Thyroid gland (tissue), 4 donors: Measurements from ENCODE around the gene PNMA8C. TPM values are rescaled to one million over a fixed set of nuclear protein-coding genes. Genes with fewer than 3 reads are reported as not detected.
A peak's percentile ranks its signal among the peaks of the same experiment; 100 is the strongest.
"Not testable (repeated sequence)": the region's sequence is repeated elsewhere in the genome, so short reads cannot be mapped to it uniquely, and the experiment has no call there.

Source experiments
- DNase-seq, 2 donors: peaks; one replicate each; pipeline ENCODE4 v3.0.0-alpha.2; 2019
- H3K27ac ChIP-seq, 3 donors: fragments of 200-600 bp; sonication (generic); 1 replicate in 2 of 3; 2 replicates in 1 of 3; pipeline ENCODE4 v1.5.1; 2016 to 2019; ENCODE audit warnings: mild to moderate bottlenecking in 1 of 3, moderate library complexity in 1 of 3
- H3K27me3 ChIP-seq: fragments of 200-600 bp; sonication (generic); one replicate; pipeline ENCODE4 v1.5.1; 2019
- H3K36me3 ChIP-seq, 2 donors: fragments of 200-600 bp; sonication (generic); one replicate each; pipeline ENCODE4 v1.5.1; 2016 to 2019
- H3K4me1 ChIP-seq, 2 donors: fragments of 200-600 bp; sonication (generic); one replicate each; pipeline ENCODE4 v1.5.1; 2017 to 2019
- H3K4me3 ChIP-seq, 3 donors: fragments of 200-600 bp; sonication (generic); replicated peaks in 1 of 3; 1 replicate in 2 of 3; 2 replicates in 1 of 3; pipeline ENCODE4 v1.5.1; 2016; ENCODE audit warnings: mild to moderate bottlenecking in 1 of 3
- H3K9me3 ChIP-seq: fragments of 200-600 bp; sonication (generic); one replicate; pipeline ENCODE4 v1.5.1; 2017
- POLR2A ChIP-seq, 2 donors: fragments of 450-650 bp; IDR thresholded peaks; one replicate each; pipeline ENCODE4 v1.6.1; 2017; ENCODE audit warnings: antibody characterized with exemption in 2 of 2, mild to moderate bottlenecking in 2 of 2, moderate library complexity in 1 of 2
- WGBS, 2 donors: methylation state at CpG; one replicate each; pipeline ENCODE4 v1.1.5; 2017; 5-methylcytosine and 5-hydroxymethylcytosine counted together
- intact Hi-C: fragments of 100-400 bp; cut with DNase I; formaldehyde crosslinking; loops from one replicate; pipeline ENCODE4 v1.15.1; 2023
- total RNA-seq, 4 donors: library from RNA; depleted of rRNA; stranded (reverse); fragments of >200 nt; gene quantifications; one replicate each; pipeline ENCODE4 v1.2.3, GENCODE V29; 2016
- TF ChIP-seq, protein P1 (sequence below), 6 experiments: fragments of 200-600 bp in 3 of 6; fragments of 450-650 bp in 3 of 6; sonication (generic) in 3 of 6; IDR thresholded peaks; one replicate each; pipeline ENCODE4 v1.5.1; 2016 to 2019; ENCODE audit warnings: antibody characterized with exemption in 6 of 6, mild to moderate bottlenecking in 2 of 6, inconsistent platforms in 1 of 6, moderate library complexity in 1 of 6

The PNMA8C gene
- total RNA-seq, 4 donors from 2014 or later = 0.11 TPM; not detected in 3

DNA sequence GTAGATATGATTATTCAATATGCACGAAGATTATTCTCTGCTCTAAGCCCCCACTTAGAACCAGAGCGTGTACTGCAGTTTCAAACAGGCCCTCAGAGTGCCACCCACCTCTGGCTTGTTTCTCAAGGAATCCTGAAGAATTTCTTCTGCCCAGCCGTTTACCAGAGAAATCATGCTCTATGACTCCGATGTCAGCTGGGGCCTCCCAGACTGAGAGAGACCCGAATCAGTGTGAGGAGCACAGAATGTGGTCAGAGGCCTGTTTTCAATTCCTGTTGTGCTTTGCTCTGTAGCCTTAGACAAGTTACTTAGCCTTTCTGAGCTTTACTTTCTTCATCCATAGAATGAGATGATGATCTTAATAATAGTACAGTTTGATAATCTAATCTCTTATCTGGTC, 5.5 kb downstream of the PNMA8C start:
- no peak for DNase-seq

DNA sequence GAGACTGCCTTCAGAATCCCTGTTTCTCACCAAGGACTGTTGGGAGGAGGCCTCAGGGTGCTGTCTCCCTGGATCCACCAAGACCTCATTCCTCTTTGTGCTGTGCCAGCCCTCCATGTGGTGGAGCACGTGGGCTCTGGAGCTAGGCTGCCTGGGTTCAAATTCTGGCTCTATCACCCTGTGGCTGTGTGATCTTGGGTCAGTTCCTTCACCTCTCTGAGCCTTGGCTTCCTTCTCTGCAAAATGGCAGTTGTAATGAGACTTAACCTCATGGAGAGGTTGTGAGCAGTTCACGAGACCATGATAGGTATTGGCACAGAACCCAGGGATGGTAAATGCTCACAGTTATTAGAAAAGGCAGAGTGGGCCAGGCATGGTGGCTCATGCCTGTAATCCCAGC, 6.4 kb downstream of the PNMA8C start:
- Histone ChIP-seq H3K27me3 (no peaks in the 10 kb centered on the region), H3K4me3 (no peak overlapping the region), H3K27ac (no peak overlapping the region), H3K9me3 (no peaks in the 10 kb centered on the region), H3K4me1 (peaks cover 7 to 13% of the 10 kb centered on the region in 2 donors), H3K36me3 (no peaks in the 10 kb centered on the region)
- WGBS, 2 donors = 75 to 83% methylated on average over 2 of the region's 2 CpGs
- no peak for DNase-seq
- intact Hi-C loops = no loop called here
- TF ChIP-seq, protein P1, sequence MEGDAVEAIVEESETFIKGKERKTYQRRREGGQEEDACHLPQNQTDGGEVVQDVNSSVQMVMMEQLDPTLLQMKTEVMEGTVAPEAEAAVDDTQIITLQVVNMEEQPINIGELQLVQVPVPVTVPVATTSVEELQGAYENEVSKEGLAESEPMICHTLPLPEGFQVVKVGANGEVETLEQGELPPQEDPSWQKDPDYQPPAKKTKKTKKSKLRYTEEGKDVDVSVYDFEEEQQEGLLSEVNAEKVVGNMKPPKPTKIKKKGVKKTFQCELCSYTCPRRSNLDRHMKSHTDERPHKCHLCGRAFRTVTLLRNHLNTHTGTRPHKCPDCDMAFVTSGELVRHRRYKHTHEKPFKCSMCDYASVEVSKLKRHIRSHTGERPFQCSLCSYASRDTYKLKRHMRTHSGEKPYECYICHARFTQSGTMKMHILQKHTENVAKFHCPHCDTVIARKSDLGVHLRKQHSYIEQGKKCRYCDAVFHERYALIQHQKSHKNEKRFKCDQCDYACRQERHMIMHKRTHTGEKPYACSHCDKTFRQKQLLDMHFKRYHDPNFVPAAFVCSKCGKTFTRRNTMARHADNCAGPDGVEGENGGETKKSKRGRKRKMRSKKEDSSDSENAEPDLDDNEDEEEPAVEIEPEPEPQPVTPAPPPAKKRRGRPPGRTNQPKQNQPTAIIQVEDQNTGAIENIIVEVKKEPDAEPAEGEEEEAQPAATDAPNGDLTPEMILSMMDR (IDR thresholded peaks at IDR 0.05) = no peak

More for the DNA sequence above, 5.5 kb downstream of the PNMA8C start:
- Histone ChIP-seq H3K27ac (no peak overlapping the region), H3K36me3 (no peaks in the 10 kb centered on the region), H3K4me3 (no peak overlapping the region), H3K27me3 (no peaks in the 10 kb centered on the region), H3K9me3 (no peaks in the 10 kb centered on the region), H3K4me1 (peaks cover 7 to 13% of the 10 kb centered on the region in 2 donors)
- 73 to 76% methylated on average over 5 of the region's 5 CpGs for WGBS, 2 donors
- TF ChIP-seq POLR2A (IDR thresholded peaks at IDR 0.05) = no peak
- TF ChIP-seq, protein P1 (IDR thresholded peaks at IDR 0.05) = no peak
- intact Hi-C loops = no loop called here

DNA sequence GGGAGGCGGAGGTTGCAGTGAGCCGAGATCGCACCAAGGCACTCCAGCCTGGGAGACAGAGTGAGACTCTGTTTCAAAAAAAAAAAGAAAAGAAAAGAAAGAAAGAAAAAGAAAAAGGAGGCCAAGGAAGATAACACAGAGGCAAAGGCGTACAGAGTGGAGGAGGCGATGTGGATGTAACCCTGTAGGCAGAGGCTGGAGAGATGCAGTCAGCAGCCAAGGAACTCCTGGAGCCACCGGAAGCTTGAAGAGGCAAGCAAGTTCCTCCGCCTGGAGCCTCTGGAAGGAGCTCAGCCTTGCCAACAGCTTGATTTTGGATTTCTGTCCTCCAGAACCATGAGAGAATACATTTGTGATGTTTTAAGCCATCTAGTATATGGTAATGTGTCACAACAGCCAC, 8.7 kb downstream of the PNMA8C start:
- no peak for DNase-seq
- TF ChIP-seq, protein P1 (IDR thresholded peaks at IDR 0.05) = no peak
- TF ChIP-seq POLR2A (IDR thresholded peaks at IDR 0.05) = no peak
- 79 to 89% methylated on average over 7 of the region's 7 CpGs for WGBS, 2 donors
- H3K4me1 ChIP-seq = peaks cover 5 to 14% of the 10 kb centered on the region in 2 donors
- H3K36me3 ChIP-seq = no peaks in the 10 kb centered on the region
- no peak overlapping the region for H3K4me3 ChIP-seq
- no peaks in the 10 kb centered on the region for H3K9me3 ChIP-seq
- H3K27me3 ChIP-seq = no peaks in the 10 kb centered on the region
- intact Hi-C loops = no loop called here
- no peak overlapping the region for H3K27ac ChIP-seq

DNA sequence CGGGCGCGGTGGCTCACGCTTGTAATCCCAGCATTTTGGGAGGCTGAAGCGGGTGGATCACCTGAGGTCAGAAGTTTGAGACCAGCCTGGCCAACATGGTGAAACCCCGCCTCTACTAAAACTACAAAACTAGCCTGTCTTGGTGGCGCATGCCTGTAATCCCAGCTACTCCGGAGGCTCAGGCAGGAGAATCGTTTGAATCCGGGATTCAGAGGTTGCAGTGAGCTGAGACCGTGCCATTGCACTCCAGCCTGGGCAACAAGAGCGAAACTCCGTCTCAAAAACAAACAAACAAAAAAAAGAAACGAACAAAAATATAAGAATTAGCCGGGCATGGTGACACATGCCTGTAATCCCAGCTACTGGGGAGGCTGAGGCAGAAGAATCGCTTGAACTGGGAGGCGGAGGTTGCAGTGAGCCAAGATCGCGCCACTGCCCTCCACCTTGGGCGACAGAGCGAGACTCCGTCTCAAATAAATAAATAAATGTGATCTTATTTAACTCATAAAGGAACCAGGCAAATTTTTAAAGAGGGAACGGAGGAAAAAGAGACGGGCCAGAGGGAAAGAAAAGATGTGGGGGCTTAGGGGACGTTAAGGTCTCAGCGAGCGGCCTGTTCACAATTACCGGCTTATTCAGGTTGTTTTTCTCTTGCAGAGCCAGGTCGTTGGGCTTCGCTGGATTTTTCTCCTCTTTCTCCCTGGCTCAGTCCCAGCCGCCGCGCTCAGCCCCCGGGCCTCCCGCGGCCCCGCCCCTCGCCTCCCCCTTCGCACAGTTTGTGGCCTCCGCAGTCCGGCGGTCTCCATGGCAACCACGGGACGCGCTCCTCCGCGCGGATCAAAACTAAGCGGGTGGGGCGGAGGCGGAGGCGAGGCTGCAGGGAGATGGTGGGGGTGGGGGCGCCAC, 12.7 kb downstream of the PNMA8C start:
- peak in 1 of 2 donors; percentile 37 for TF ChIP-seq POLR2A (IDR thresholded peaks at IDR 0.05)
- Histone ChIP-seq H3K4me1 (peaks cover 21 to 28% of the 10 kb centered on the region in 2 donors), H3K4me3 (peak overlapping the region in 1 of 3 donors; percentile 1), H3K27ac (peak overlapping the region; percentile 78 to 85 (median 80))
- WGBS, 2 donors = 26% methylated on average over 42 of the region's 53 CpGs
- peak; percentile 97 to 98 for DNase-seq
- H3K9me3 ChIP-seq, intact Hi-C loops, H3K36me3 ChIP-seq, H3K27me3 ChIP-seq: not testable (repeated sequence)

DNA sequence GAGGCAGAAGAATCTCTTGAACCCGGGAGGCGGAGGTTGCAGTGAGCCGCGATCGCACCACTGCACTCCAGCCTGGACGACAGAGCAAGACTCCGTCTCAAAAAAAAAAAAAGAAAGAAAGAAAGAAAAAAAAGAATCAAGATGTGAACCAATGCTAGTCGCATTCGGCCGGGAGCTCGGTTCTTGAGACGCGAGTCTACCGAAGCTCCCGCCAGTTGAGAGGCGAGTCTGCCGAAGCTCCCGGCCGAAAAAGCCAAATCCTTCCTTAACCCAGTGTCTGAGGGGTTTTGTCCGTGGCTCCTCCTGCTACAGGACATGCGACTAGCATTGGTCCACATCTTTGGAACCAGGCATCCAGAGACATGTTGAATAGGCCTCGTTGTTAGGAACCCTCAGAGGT, 13.8 kb downstream of the PNMA8C start:
- H3K4me3 ChIP-seq, H3K27me3 ChIP-seq, DNase-seq, H3K9me3 ChIP-seq, H3K27ac ChIP-seq, intact Hi-C loops, H3K36me3 ChIP-seq: not testable (repeated sequence)
- 95 to 96% methylated on average over 22 of the region's 22 CpGs for WGBS, 2 donors
- peaks cover 26 to 30% of the 10 kb centered on the region in 2 donors for H3K4me1 ChIP-seq
